ENCODE measurements around the gene ERICH4.
"Not testable (repeated sequence)": the region's sequence is repeated elsewhere in the genome, so short reads cannot be mapped to it uniquely, and the experiment has no call there.

Gene ERICH4

GRCh38 chr19:41442473-41443355, at the start of gene ERICH4:
TSS of gene ERICH4 (plus strand) at chr19:41443156. CDS start at chr19:41443170, 14 bp downstream.
- in situ Hi-C loops (cut with MboI; ENCODE audit: low pct_unique_long_range_greater_than_20kb, low sequenced_read_pairs) = loop anchor here (10.0 kb wide), 1 partner anchor 132 kb away; the partner anchor contains the start of gene CEACAM21
- no peak for DNase-seq

GRCh38 chr19:41395355-41395754, 47.6 kb upstream of the ERICH4 start:
- in situ Hi-C loops (cut with MboI; ENCODE audit: low pct_unique_long_range_greater_than_20kb, low sequenced_read_pairs) = no loop called here
- no peak for DNase-seq

- peak; percentile 99 for DNase-seq
- in situ Hi-C loops (cut with MboI; ENCODE audit: low pct_unique_long_range_greater_than_20kb, low sequenced_read_pairs) = no loop called here
These were observed 45.6 kb upstream of the ERICH4 start, which contains the start of the genes BCKDHA and EXOSC5 for GRCh38 chr19:41397086-41398049. TSS of gene BCKDHA (plus strand) at chr19:41397818. CDS start at chr19:41397828, 10 bp downstream. TSS of gene EXOSC5 (minus strand) at chr19:41397359. CDS start at chr19:41397328, 31 bp downstream.

- in situ Hi-C loops (cut with MboI; ENCODE audit: low pct_unique_long_range_greater_than_20kb, low sequenced_read_pairs) = no loop called here
- DNase-seq = no peak
These were observed 44.9 kb upstream of the ERICH4 start for GRCh38 chr19:41398050-41398418.

- in situ Hi-C loops (cut with MboI; ENCODE audit: low pct_unique_long_range_greater_than_20kb, low sequenced_read_pairs) = no loop called here
- DNase-seq = no peak
These were observed 44.4 kb upstream of the ERICH4 start for GRCh38 chr19:41398598-41398997.

GRCh38 chr19:41399091-41399490, 43.9 kb upstream of the ERICH4 start:
- in situ Hi-C loops (cut with MboI; ENCODE audit: low pct_unique_long_range_greater_than_20kb, low sequenced_read_pairs) = no loop called here
- DNase-seq = no peak

- in situ Hi-C loops (cut with MboI; ENCODE audit: low pct_unique_long_range_greater_than_20kb, low sequenced_read_pairs) = no loop called here
- no peak for DNase-seq
These were observed 43.4 kb upstream of the ERICH4 start for GRCh38 chr19:41399525-41399924.

- DNase-seq = no peak
- in situ Hi-C loops (cut with MboI; ENCODE audit: low pct_unique_long_range_greater_than_20kb, low sequenced_read_pairs) = no loop called here
These were observed 41.5 kb upstream of the ERICH4 start for GRCh38 chr19:41401483-41401882.

GRCh38 chr19:41402010-41402409, 40.9 kb upstream of the ERICH4 start:
- in situ Hi-C loops (cut with MboI; ENCODE audit: low pct_unique_long_range_greater_than_20kb, low sequenced_read_pairs) = no loop called here
- DNase-seq = no peak

- no peak for DNase-seq
- in situ Hi-C loops (cut with MboI; ENCODE audit: low pct_unique_long_range_greater_than_20kb, low sequenced_read_pairs) = no loop called here
These were observed 39.6 kb upstream of the ERICH4 start for GRCh38 chr19:41403181-41403970.

GRCh38 chr19:41405776-41406175, 37.2 kb upstream of the ERICH4 start:
- in situ Hi-C loops (cut with MboI; ENCODE audit: low pct_unique_long_range_greater_than_20kb, low sequenced_read_pairs) = no loop called here
- DNase-seq = no peak

GRCh38 chr19:41407271-41407670, 35.7 kb upstream of the ERICH4 start:
- peak; percentile 92 for DNase-seq
- in situ Hi-C loops (cut with MboI; ENCODE audit: low pct_unique_long_range_greater_than_20kb, low sequenced_read_pairs) = no loop called here

GRCh38 chr19:41408256-41408655, 34.7 kb upstream of the ERICH4 start:
- in situ Hi-C loops (cut with MboI; ENCODE audit: low pct_unique_long_range_greater_than_20kb, low sequenced_read_pairs) = no loop called here
- peak; percentile 46 for DNase-seq

GRCh38 chr19:41408846-41409245, 34.1 kb upstream of the ERICH4 start:
- in situ Hi-C loops (cut with MboI; ENCODE audit: low pct_unique_long_range_greater_than_20kb, low sequenced_read_pairs); DNase-seq: not testable (repeated sequence)

- in situ Hi-C loops (cut with MboI; ENCODE audit: low pct_unique_long_range_greater_than_20kb, low sequenced_read_pairs) = no loop called here
- no peak for DNase-seq
These were observed 33.7 kb upstream of the ERICH4 start for GRCh38 chr19:41409288-41409687.

- no peak for DNase-seq
- in situ Hi-C loops (cut with MboI; ENCODE audit: low pct_unique_long_range_greater_than_20kb, low sequenced_read_pairs) = no loop called here
These were observed 32.5 kb upstream of the ERICH4 start for GRCh38 chr19:41410336-41411054.

GRCh38 chr19:41411100-41411967, 31.6 kb upstream of the ERICH4 start:
- no peak for DNase-seq
- in situ Hi-C loops (cut with MboI; ENCODE audit: low pct_unique_long_range_greater_than_20kb, low sequenced_read_pairs) = no loop called here

GRCh38 chr19:41411968-41412265, 31.0 kb upstream of the ERICH4 start:
- no peak for DNase-seq
- in situ Hi-C loops (cut with MboI; ENCODE audit: low pct_unique_long_range_greater_than_20kb, low sequenced_read_pairs) = no loop called here
